Stimulated activated naive CD4-positive, alpha-beta T cell (primary cell): ENCODE data around the gene CFAP74.

Source experiments
- DNase-seq, 6 experiments: peaks; one replicate each; lab custom pipeline; 2025; lab: John Stamatoyannopoulos, UW

CFAP74 gene

DNA sequence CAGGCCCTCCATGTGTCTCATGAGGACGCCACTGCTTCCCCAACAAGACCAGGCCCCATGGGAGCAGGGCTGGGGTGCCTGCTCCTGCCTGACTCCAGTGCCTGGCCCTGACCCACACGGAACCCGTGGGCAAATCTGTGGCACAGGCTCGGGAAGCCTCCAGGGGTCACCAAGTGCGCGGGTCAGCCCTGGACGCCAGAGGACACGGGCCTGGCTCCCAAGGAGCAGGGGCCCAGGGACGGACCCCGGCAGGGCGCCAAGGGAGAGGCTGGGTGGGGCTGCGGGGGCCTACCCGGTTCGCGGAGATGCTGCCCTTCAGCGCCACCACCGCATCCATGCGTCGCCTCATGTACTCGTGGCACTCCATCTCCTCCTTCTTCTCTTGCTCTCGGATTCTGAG lies 31.9 kb downstream of the CFAP74 start:
- no peak for DNase-seq

DNA sequence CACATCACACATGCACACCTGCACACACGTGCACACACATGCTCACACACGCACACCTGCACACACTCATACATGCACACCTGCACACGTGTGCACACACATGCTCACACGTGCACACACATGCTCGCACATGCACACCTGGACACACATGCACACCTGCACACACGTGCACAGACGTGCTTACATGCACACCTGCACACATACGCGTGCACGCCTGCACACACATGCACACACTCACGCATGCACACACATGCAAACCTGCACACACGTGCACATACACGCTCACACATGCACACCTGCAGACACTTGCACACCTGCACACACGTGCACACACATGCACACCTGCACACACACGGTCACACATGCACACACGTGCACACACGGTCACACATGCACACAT lies 32.6 kb downstream of the CFAP74 start:
- DNase-seq: no peak

DNA sequence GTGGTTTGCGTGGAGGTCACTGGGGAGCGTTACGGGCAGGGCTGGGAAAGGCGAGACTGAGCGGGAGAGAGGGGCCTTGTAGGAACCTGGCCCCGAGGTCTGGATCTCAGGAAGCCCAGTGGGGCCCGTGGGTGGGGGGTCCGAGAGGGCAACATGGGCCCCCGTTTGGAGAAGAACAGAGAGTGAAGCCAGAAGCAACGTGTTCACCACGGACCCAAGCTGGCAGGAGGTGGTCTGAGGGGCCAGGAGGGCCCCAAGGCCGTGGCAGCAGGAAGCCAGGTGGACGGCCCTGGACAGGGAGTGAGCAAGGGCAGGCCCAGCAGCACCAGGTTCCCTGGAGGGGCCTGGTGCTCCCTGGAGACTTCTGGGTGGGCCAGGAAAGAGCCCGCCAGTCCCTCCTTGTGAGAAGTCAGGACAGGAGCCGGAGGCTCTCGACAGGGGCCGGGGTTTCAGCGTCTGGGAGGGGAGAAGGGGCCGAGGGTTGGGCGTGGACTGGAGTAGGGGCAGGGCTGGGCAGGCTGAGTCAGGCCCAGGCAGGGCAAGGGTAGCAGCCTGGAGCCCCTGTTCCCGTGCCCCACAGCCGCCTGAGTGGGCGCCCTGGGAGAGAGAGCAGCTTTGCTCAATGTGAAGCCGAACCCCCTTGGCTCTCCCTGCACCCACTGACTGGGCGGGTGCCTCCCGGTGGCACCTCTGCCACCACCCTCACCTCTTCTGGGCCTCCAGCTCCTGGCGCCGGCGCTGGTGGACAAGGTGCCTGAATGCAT lies 33.5 kb downstream of the CFAP74 start:
- DNase-seq: no peak

DNA sequence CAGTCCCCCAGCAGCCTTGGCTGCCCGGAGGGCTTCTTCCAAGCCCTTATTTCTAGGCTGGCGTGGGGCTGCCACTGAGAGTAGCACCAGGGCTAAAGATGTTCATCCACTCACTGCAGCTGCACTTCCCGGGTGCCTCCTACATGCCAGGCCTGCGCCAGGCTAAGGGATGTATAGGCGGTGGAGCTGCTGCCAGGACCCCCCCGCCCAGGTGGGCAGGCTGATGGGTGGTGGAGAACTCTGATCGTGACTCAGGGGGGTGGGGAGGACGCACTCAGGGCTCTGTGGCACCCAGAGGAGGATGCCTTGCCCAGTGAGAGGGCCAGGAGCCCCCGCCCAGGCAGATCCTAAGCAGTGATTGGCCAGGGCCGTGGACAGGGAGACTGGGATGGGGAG lies 34.1 kb downstream of the CFAP74 start:
- DNase-seq: no peak

DNA sequence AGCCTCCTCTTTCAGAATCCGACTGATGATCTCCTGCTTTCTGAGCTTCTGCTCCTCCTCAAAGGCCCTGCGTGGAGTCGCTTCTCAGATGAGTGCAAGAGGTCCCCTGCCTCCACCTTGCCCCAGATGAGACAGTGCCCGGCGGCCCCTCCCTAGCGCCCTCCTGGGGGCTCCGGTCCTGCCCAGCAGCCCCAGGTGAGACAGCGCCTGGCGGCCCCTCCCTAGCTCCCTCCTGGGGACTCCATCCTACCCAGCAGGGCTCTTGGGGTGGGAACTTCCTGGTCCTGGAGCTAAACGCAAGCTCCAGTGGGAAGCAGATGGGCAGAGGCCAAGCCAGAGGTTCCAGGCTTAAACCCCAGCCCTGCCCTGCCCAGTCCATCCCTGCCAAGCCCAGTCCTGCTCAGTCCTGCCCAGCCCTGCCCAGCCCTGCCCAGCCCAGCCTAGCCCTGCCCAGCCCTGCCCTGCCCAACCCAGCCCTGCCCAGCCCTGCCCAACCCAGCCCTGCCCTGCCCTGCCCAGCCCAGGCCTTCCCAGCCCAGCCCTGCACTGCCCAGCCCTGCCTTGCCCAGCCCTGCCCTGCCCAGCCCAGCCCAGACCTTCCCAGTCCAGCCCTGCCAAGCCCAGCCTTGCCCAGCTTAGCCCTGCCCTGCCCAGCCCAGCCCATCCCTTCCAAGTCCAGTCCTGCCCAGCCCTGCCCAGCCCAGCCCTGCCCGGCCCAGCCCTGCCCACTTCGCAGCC lies 34.6 kb downstream of the CFAP74 start:
- DNase-seq: no peak

DNA sequence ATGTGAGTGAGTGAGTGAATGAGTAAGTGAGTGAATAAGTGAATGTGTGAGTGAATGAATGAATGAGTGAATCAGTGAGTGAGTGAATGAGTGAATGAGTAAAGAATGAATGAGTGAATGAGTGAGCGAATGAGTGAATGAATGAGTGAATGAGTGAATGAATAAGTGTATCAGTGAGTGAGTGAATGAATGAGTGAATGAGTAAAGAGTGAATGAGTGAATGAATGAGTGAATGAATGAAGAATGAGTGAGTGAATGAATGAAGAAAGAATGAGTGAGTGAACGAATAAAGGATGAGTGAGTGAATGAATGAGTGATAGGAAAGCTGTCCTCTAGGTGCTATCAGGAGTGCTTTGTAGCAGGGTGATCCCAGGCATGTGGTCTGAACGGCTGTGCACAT lies 35.7 kb downstream of the CFAP74 start:
- no peak for DNase-seq

DNA sequence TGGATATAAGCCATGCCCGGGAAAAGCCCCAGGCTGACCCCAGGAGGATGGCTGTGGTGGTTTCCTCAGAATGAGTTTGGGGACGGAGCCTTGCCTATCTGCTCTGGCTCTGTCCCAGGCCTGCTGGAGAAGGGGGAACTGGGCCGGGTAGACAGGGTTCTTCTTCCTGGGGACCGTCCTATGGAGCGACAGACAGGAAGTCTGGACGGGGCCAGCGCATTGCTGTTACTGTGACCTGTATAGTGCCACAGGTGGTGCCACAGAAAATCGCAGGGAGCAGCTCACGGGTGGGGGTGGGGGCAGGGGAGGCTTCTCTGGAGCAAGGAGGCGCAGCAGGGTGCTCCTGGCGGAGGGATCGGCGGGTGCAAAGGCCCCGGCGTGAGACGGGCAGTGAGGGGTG lies 36.4 kb downstream of the CFAP74 start:
- no peak for DNase-seq

DNA sequence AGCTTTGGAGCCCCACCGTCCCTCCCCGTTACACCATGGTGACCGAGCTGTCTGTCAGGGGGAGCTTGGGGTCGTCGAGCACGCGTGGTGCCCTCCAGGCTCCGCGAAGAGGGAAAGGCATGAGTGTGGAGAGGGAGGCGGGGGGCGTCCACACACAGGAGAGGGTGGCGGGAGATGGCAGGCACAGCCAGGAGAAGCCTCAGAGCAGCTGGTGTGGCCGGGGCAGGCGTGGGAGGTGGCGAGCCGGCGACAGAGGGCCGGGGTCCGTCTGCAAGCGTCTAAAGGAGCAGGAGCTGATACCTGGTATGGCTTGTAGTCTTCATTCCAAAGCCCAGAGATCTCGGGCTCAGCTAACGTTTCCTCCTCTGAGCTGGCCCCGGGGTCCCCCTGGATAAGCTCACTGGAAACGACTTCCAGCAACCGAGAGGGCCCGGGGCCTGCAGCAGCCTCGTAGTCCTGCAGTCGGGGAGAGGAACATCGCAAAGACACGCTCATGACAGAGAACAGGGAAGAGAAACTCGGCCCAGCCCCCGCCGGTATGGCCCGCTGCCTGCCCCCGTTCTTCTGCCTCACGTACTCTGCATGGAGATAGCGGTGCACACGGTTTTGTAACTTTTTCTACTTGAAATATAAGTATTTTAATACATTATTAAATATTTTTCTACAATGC lies 37.4 kb downstream of the CFAP74 start:
- no peak for DNase-seq

DNA sequence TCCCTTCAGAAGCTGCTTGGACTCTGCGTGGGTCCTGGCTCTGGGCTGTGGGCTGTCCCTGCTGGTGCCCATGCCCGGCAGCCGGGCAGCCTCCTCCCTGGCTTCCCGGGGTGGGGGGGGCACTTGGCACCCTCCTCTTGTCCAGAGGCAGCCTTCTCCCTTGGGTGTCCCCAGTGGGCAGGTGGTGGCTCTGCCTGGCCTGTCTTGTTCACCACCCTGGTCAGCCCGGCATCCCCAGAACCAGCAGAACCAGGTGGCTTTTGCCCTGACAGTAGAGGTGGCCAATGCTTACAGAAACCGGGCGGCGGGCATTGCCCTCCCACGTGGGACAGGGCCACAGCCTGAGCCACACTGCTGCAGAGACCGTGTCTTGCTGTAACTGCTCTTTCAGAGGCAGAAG lies 38.0 kb downstream of the CFAP74 start:
- DNase-seq: no peak

DNA sequence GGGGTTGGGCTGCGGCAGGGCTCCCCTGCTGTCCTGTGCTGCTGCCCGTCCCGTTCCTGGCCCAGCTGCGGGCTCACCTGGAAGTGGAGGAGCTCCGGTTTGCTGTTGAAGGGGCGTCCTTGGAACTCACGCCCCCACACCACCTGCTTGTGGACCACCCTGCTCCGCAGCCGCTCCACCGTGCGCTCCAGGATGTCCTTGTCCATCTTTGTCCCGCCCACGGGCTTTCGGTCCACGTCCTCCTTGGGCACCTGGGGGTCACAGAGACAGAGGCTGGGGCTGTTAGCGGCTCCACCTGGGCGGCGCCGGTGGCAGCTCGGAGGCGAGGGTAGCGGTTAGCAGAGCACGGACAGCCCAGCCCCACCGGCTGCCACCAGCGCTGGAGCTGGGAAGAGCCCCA lies 38.8 kb downstream of the CFAP74 start:
- no peak for DNase-seq

DNA sequence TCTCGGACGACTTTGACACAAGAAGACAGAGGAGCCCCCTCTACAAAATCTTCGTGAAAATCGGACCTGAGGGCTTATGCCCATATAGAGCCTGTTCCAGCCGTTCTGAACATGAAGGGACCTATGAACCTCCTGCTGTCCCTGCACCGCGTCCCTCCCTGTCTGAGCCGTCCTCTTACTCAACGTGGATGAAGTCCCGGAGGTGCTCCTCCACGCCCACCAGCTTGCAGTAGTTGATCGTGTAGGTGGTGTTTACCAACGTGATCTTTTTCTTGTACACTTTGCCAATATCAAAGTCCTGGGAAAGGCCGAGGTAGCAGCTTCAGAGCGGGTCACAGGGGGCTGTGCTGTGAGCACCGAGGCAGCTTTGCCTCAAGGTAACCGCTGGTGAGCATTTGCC lies 40.0 kb downstream of the CFAP74 start:
- no peak for DNase-seq

DNA sequence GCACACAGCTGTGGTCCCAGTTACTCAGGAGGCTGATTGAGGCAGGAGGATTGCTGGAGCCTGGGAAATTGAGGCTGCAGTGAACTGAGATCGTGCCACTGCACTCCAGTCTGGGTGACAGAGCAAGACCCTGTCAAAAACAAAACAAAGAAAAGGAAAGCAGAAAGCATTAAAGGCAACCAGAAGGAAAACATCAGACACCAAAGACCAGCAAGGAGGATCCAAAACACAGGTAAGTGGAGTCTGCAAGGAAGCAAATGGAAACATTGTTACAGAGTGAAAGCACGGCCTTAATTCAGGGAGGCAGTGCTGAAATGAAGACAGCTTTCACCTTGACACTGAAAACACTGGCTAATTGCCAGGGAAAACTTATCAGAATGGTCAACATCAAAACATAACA lies 40.8 kb downstream of the CFAP74 start:
- no peak for DNase-seq

DNA sequence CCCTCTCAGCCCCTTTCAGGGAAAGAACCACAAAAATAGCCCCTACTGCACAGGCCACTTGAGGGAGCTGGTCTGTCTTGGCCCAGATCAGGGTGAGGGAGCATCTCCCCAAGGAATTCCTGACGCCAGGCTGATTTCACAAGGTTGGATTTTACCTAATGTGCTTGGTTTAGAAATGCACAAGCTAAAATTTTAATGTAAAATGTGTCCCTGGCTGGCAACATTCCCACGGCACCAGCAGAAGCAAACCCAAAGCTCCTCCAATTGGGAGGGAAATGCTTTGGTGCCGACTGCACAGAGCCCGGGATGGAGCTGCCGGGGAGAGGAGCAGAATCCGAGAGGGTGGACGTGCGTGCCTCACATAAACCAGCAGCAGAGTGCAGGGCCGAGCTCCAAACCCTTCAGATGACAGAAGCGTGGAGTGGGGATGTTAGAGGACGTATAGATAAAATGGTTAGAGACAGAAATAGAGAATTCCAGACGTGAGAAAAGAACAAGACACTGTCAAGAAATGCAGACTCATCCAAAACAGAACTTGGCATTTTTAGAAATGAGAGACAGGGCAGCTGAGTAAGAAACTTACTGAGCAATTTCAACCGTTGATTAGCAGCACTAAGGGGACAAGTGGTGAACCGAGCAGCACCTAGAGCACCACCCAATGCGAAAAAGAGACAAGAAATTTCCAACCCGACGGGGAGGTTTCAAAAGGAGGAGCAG lies 42.9 kb downstream of the CFAP74 start:
- no peak for DNase-seq

DNA sequence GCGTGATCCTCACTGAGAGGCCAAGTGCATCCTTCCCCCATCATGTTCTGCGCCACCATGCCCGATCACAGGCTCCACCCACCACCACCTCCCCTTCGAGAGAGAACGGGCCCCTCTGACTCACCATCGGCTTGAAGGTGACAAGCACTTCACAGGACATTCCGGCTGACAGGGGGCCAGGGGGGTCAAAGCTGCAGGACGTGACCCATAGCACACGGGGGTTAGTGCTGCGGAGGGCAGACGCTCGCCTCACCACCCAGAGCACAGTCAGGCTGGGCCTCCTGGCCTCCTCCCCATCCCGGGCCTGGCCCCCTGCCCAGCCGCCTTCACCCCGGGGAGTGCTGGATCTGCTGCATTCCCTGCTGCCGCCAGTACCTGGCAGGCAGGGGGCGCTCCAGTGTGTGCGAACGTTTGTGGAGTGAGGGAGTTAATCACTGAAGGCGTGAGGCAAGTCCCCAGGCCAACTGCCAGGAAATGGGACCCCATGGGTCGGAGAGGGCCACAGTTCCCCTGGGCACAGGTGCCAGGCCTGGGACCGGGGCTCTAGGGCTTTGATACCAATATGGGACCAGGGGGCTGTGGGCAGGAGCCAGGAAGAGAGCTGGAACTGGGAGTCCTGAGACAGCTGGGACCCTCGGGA lies 43.6 kb downstream of the CFAP74 start:
- DNase-seq: peak in 5 of 6 experiments; percentile 37 to 61 (median 44)

DNA sequence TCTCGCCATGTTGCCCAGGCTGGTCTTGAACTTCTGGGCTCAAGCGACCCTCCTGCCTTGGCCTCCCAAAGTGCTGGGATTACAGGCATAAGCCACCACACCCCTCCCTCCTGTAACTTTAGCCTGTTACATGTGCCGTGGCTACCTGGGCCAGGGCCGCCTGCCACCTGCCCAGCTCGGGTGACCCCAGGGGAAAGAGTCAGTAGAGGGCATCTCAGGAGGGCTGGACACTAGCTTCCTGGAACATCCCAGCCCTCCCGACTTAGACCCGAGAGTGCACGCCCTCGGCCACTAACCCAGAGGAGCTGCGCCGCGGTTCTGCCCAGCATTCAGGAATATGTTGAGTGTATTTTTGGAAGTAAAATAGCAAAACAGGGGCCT lies 44.1 kb downstream of the CFAP74 start:
- DNase-seq: no peak

DNA sequence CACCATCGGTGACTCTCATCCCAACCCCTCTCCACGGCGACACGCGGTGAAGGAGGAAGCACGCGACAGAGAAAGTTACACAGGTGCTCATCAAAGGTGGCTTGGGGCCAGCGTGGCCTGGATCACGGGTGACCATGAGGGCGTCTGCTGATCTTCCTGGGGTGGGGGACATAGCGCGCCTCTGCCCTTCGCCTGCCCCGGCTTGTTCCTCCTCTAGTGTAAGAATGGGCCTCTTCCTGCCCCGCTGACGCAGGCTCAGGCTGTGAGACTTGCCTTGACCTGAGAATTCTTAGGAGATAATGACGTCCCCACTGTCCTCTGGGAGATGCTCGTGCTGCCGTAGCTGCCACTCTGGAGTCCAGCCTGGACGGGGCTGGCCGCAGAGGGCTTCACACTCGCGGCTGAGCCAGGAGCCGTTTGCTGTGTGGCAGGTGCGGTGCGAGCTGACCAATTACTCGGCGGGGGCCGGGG lies 45.5 kb downstream of the CFAP74 start:
- no peak for DNase-seq

DNA sequence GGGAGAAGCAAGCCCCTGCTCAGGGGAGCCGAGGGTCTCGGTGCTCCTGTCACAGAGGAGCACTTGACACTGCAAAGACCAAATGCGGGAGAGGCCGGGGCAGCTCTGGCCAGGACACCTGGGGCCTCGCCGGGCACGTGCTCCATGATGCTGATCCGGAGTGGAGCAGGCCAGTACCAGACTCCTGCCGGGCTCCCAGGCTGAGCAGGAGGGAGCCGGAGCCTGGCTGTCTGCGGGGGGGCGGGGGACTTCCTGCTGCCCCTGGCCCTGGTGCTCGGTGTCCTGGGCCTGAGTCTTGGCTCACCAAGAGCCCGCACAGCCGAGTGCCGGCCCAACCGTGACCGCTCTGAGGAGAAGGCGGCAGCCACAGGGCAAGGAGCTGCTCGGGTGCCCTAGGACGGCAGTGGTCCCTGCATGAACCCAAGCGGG lies 46.0 kb downstream of the CFAP74 start:
- DNase-seq: no peak

DNA sequence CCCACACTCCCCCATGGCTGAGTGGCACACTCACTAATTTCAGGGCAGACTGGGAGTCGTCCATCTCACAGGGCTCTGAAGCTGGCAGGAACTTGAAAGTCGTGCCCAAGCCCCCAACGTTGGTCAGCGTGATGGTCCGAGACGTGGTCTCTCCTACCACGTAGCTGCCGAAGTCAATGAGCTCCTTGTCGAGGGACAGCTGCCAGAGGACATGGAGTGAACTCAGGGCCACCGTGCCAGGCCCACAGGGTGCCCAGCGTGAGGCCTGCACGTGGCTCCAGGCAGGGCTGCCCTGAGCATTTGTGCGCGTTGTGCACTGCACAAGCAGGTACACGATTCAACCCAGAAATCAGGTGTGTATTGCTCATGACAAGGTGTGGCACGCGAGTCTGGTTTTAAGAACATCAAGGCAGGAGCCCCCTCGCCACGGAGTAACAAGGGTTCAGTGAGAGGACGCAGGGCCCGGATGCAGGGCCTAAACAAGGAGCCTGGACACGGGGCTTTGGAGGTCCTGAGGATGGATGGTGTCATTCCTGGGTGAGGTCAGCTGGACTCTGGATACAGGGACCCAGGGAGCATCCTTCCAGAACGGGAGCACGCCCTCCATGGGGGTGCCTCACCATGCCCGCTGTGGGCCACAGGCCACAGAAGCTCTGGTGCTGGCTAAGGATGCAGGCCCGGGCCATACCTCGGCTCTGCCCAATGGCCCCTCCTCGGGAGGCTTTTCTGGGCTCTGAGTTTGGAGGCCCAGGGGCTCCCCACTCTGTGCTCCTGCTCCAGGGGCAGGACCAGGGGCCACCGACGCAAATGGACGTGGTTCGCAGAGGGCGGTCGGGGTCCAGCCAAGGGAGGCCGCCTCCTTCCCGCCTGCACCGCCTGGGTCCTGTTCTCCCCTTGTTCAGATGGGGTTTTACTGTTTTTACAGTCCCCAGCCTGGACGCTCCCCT lies 46.7 kb downstream of the CFAP74 start:
- no peak for DNase-seq

DNA sequence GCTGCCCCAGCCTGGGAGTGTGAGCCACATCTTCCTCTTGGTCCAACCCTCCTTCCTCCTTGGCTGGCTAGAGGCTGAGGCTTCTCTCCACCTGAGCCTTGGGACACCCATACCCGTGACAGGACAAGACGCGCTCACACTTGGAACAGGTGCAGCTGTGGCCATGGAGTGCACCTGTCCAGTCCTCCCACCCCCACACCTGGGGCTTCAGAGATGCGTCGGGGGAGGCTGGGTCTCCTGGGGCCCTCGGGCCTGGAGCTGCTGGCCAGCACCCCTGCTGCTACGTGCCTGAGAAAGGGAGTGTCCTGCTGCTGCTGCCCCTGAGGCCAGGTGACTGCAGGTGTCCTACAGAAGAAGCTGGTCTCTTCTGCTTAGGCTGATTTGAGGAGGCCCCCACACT lies 47.5 kb downstream of the CFAP74 start:
- no peak for DNase-seq

DNA sequence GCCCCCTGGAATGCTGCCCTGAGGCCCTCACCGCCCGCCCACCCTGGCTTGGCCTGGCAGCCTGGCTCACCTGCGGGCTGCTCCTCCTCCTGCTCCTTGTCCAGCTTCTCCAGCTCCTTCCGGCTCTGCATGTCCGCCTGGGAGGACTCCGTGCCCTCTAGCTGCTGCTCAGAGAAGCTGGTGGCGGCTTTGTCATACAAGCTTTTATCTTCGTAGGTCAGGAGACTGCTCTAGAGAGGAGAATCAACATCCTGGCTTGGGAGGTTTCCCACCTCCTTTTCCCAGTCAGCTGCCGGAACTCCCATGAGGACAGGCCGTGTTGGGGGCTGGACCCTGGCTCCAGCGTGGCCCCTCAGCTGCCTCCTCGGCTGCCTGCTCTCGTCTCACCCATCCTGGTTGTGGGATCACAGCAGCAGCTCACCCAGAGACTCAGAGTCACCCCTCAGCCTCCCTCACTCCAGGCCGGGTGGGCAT lies 47.9 kb downstream of the CFAP74 start:
- DNase-seq: no peak
